ENCODE measurements around the gene EMSY. TPM values are rescaled to one million over a fixed set of nuclear protein-coding genes. Genes with fewer than 3 reads are reported as not detected.
A peak's percentile ranks its signal among the peaks of the same experiment; 100 is the strongest.

EMSY gene
- total RNA-seq, 3 donors from 2014 or later = 23.2 to 31.0 (median 25.0) TPM

DNA sequence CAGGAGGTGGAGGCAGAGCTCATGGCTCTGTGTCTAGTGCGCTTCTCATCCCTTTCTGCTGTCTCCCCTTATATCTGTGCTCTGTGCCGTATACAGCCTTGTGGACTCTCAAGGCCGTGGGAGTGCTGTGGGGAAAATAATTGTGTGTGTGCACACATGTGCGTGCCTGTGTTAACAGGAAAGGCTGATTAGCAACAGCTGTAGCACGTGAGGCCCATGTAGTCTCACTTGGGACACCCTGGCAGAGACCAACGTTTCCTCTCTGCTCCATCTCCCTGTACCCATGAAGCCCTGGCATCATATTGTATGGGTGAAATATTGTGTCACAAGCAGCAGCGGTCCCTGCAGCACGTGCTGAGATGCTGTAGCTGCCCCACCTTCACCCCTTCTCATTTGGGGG, 116.4 kb downstream of the EMSY start:
- TF ChIP-seq CTCF (IDR thresholded peaks at IDR 0.05) = no peak
- ATAC-seq (no peak), DNase-seq (no peak)
- Histone ChIP-seq H3K36me3 (ENCODE audit: low read depth) (no peaks in the 10 kb centered on the region), H3K4me1 (ENCODE audit: low read depth) (no peaks in the 10 kb centered on the region), H3K9me3 (no peaks in the 10 kb centered on the region), H3K4me3 (no peak overlapping the region)
- intact Hi-C loops (cut with DNase I, micrococcal nuclease) = no loop called here

DNA sequence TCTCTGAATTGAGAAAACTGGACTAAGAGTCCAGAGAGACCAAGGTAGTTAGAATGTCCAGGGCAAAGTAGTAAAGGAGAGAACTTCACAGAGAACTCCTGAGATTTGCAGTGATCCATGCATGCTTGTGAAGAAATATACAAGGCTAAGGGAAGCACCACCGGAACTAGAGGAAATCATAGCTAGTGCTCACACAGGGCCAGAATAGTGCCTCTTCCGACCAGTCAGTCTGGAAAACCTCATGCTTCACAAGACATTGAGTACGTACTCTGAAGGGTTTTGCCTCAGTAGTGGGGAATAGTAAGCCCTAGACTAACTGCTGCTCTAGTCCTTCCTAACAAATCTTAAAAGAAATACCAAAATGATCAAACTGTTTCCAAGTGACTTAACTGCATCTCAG, 117.7 kb downstream of the EMSY start:
- no peak for TF ChIP-seq CTCF (IDR thresholded peaks at IDR 0.05)
- intact Hi-C loops (cut with DNase I, micrococcal nuclease) = no loop called here
- no peaks in the 10 kb centered on the region for H3K4me1 ChIP-seq (ENCODE audit: low read depth)
- no peaks in the 10 kb centered on the region for H3K36me3 ChIP-seq (ENCODE audit: low read depth)
- ATAC-seq = no peak
- no peak for DNase-seq
- H3K4me3 ChIP-seq = no peak overlapping the region
- no peaks in the 10 kb centered on the region for H3K9me3 ChIP-seq

- Histone ChIP-seq H3K4me1 (ENCODE audit: low read depth) (no peaks in the 10 kb centered on the region), H3K9me3 (no peaks in the 10 kb centered on the region), H3K36me3 (ENCODE audit: low read depth) (no peaks in the 10 kb centered on the region), H3K4me3 (no peak overlapping the region)
- intact Hi-C loops (cut with DNase I, micrococcal nuclease) = no loop called here
- peak in 1 of 3 donors; percentile 30 for DNase-seq
- no peak for ATAC-seq
- TF ChIP-seq CTCF (IDR thresholded peaks at IDR 0.05) = no peak
Measured at GRCh38 chr11:76564364-76564763, 119.5 kb downstream of the EMSY start.

DNA sequence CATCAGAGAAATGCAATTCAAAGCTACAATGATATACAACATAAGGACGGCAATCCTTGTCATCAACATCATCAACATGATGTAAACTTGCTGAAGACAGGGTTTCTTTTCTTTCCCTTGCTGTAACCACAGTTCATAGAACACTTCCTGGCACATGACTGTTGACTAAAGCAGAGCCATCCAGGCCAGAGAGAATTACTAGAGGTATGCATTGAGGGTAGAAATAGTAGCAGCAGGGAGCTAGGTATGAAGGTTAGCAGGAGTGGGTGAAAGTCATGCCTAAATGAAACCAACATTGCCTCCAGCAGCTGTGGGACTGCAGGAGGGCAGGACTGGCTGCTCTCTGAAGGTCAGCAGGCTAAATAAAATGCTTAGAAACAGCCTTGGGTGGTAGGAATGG, 122.0 kb downstream of the EMSY start:
- Histone ChIP-seq H3K36me3 (ENCODE audit: low read depth) (no peaks in the 10 kb centered on the region), H3K4me1 (ENCODE audit: low read depth) (no peaks in the 10 kb centered on the region), H3K9me3 (no peaks in the 10 kb centered on the region), H3K4me3 (no peak overlapping the region)
- TF ChIP-seq CTCF (IDR thresholded peaks at IDR 0.05) = no peak
- DNase-seq (no peak), ATAC-seq (no peak)
- intact Hi-C loops (cut with DNase I, micrococcal nuclease) = no loop called here

DNA sequence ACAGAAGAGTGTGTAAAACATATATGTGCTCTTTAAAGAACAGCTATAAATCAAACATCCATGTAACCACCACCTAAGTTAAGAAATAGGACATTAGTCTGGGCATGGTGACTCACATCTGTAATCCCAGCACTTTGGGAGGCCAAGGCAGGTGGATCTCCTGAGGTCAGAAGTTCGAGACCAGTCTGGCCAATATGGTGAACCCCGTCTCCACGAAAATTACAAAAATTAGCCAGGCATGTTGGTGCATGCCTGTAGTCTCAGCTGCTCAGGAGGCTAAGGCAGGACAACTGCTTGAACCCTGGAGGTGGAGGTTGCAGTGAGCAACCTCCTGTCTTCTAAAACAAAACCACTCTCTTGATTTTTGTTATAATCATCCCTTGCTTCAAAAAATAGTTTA, 122.4 kb downstream of the EMSY start:
- ATAC-seq (no peak), DNase-seq (no peak)
- H3K4me1 ChIP-seq (ENCODE audit: low read depth) = no peaks in the 10 kb centered on the region
- no peak overlapping the region for H3K4me3 ChIP-seq
- H3K9me3 ChIP-seq = no peaks in the 10 kb centered on the region
- no peak for TF ChIP-seq CTCF (IDR thresholded peaks at IDR 0.05)
- no peaks in the 10 kb centered on the region for H3K36me3 ChIP-seq (ENCODE audit: low read depth)
- intact Hi-C loops (cut with DNase I, micrococcal nuclease) = no loop called here

DNA sequence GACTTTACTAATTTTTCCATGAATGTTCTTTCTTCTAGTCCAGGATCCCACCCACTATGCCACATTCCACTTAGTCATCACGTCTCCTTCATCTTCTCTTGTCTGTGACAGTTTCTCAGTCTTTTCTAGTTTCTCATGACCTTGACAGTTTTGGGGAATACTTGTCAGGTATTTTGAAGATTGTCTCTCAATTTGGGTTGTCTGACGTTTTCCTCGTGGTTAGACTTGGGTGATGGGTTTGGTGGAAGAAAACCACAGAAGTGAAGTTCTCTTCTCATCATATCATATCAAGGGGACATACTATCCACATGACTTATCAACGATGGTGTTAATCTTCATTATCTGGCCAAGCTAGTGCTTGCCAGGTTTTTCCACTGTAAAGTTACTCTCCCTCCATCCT, 123.3 kb downstream of the EMSY start:
- intact Hi-C loops (cut with DNase I, micrococcal nuclease) = no loop called here
- Histone ChIP-seq H3K4me3 (no peak overlapping the region), H3K9me3 (no peaks in the 10 kb centered on the region), H3K4me1 (ENCODE audit: low read depth) (no peaks in the 10 kb centered on the region), H3K36me3 (ENCODE audit: low read depth) (no peaks in the 10 kb centered on the region)
- ATAC-seq (no peak), DNase-seq (no peak)
- no peak for TF ChIP-seq CTCF (IDR thresholded peaks at IDR 0.05)

Measured in mucosa of descending colon (tissue), 3 donors.